ENCODE data around the gene ITIH4.

ITIH4 gene

GRCh38 chr3:52782412-52783210, 47.9 kb downstream of the ITIH4 start:
- Histone ChIP-seq H2AFZ (ENCODE audit: low read length) (no peak overlapping the region), H3K4ac (ENCODE audit: low read length) (no peak overlapping the region), H3K9ac (ENCODE audit: low read depth, low read length, poor library complexity) (no peak overlapping the region), H2BK5ac (ENCODE audit: low read length) (no peak overlapping the region), H4K8ac (ENCODE audit: low read depth, low read length) (no peak overlapping the region), H3K14ac (ENCODE audit: low read length) (no peak overlapping the region), H4K91ac (ENCODE audit: low read depth, low read length, poor library complexity) (no peak overlapping the region), H2AK5ac (ENCODE audit: low read depth, low read length) (no peak overlapping the region), H2BK120ac (ENCODE audit: low read depth, low read length) (no peak overlapping the region), H3K36me3 (replicated peaks in 1 of 2; ENCODE audit: control insufficient read depth in 2 of 2, insufficient read depth in 2 of 2, low read length in 2 of 2) (no peaks in the 10 kb centered on the region), H3K18ac (ENCODE audit: low read length) (no peak overlapping the region), H3K27ac (replicated peaks; ENCODE audit: low read length) (no peak overlapping the region), H3K23ac (ENCODE audit: low read depth, low read length, poor library complexity) (no peak overlapping the region), H2BK15ac (ENCODE audit: low read length) (no peak overlapping the region), H3K79me1 (ENCODE audit: low read depth, low read length) (no peaks in the 10 kb centered on the region), H3K4me1 (ENCODE audit: control insufficient read depth in 2 of 2, insufficient read depth in 1 of 2, low read depth in 1 of 2, low read length in 2 of 2) (no peaks in the 10 kb centered on the region), H3K27me3 (ENCODE audit: control insufficient read depth in 3 of 3, insufficient read depth in 3 of 3, low read depth in 1 of 3, low read length in 3 of 3) (peaks cover 0 to 34% (median 0%) of the 10 kb centered on the region in 3 experiments), H3K4me2 (ENCODE audit: insufficient read depth, low read length, poor library complexity, severe bottlenecking) (no peak overlapping the region), H3K4me3 (ENCODE audit: low read length in 2 of 2) (no peak overlapping the region), H3K9me3 (replicated peaks in 1 of 2; ENCODE audit: control insufficient read depth in 2 of 2, insufficient read depth in 1 of 2, low read depth in 1 of 2, low read length in 2 of 2) (no peaks in the 10 kb centered on the region), H2BK12ac (ENCODE audit: low read length) (no peak overlapping the region)
- WGBS, 2 donors (ENCODE audit: extremely low coverage in 2 of 2, insufficient read length in 2 of 2, insufficient replicate concordance in 1 of 2): no CpG with 5 or more reads among the region's 12 CpGs
- no peak for DNase-seq (ENCODE audit: low spot score)

GRCh38 chr3:52781741-52782140, 48.7 kb downstream of the ITIH4 start:
- DNase-seq (ENCODE audit: low spot score): no peak
- Histone ChIP-seq H3K27ac (replicated peaks; ENCODE audit: low read length) (no peak overlapping the region), H3K36me3 (replicated peaks in 1 of 2; ENCODE audit: control insufficient read depth in 2 of 2, insufficient read depth in 2 of 2, low read length in 2 of 2) (no peaks in the 10 kb centered on the region), H2BK120ac (ENCODE audit: low read depth, low read length) (no peak overlapping the region), H3K9me3 (replicated peaks in 1 of 2; ENCODE audit: control insufficient read depth in 2 of 2, insufficient read depth in 1 of 2, low read depth in 1 of 2, low read length in 2 of 2) (no peaks in the 10 kb centered on the region), H3K18ac (ENCODE audit: low read length) (no peak overlapping the region), H3K79me1 (ENCODE audit: low read depth, low read length) (no peaks in the 10 kb centered on the region), H3K4ac (ENCODE audit: low read length) (no peak overlapping the region), H2BK5ac (ENCODE audit: low read length) (no peak overlapping the region), H3K27me3 (ENCODE audit: control insufficient read depth in 3 of 3, insufficient read depth in 3 of 3, low read depth in 1 of 3, low read length in 3 of 3) (peaks cover 0 to 32% (median 0%) of the 10 kb centered on the region in 3 experiments), H2BK12ac (ENCODE audit: low read length) (no peak overlapping the region), H4K8ac (ENCODE audit: low read depth, low read length) (no peak overlapping the region), H2BK15ac (ENCODE audit: low read length) (no peak overlapping the region), H3K14ac (ENCODE audit: low read length) (no peak overlapping the region), H3K4me2 (ENCODE audit: insufficient read depth, low read length, poor library complexity, severe bottlenecking) (no peak overlapping the region), H3K4me1 (ENCODE audit: control insufficient read depth in 2 of 2, insufficient read depth in 1 of 2, low read depth in 1 of 2, low read length in 2 of 2) (no peaks in the 10 kb centered on the region), H4K91ac (ENCODE audit: low read depth, low read length, poor library complexity) (no peak overlapping the region), H3K9ac (ENCODE audit: low read depth, low read length, poor library complexity) (no peak overlapping the region), H2AFZ (ENCODE audit: low read length) (no peak overlapping the region), H2AK5ac (ENCODE audit: low read depth, low read length) (no peak overlapping the region), H3K23ac (ENCODE audit: low read depth, low read length, poor library complexity) (no peak overlapping the region), H3K4me3 (ENCODE audit: low read length in 2 of 2) (no peak overlapping the region)
- WGBS, 2 donors (ENCODE audit: extremely low coverage in 2 of 2, insufficient read length in 2 of 2, insufficient replicate concordance in 1 of 2): no CpG with 5 or more reads among the region's 13 CpGs

GRCh38 chr3:52779837-52780585, 50.5 kb downstream of the ITIH4 start:
- H4K8ac ChIP-seq (ENCODE audit: low read depth, low read length): no peak overlapping the region
- no peak overlapping the region for H3K4ac ChIP-seq (ENCODE audit: low read length)
- no peak for DNase-seq (ENCODE audit: low spot score)
- H3K4me3 ChIP-seq (ENCODE audit: low read length in 2 of 2): peak overlapping the region in 1 of 2 donors; percentile 52
- no peaks in the 10 kb centered on the region for H3K79me1 ChIP-seq (ENCODE audit: low read depth, low read length)
- no peak overlapping the region for H2BK12ac ChIP-seq (ENCODE audit: low read length)
- H2AK5ac ChIP-seq (ENCODE audit: low read depth, low read length): no peak overlapping the region
- no peak overlapping the region for H4K91ac ChIP-seq (ENCODE audit: low read depth, low read length, poor library complexity)
- no peaks in the 10 kb centered on the region for H3K9me3 ChIP-seq (replicated peaks in 1 of 2; ENCODE audit: control insufficient read depth in 2 of 2, insufficient read depth in 1 of 2, low read depth in 1 of 2, low read length in 2 of 2)
- H2BK5ac ChIP-seq (ENCODE audit: low read length): no peak overlapping the region
- no peaks in the 10 kb centered on the region for H3K4me1 ChIP-seq (ENCODE audit: control insufficient read depth in 2 of 2, insufficient read depth in 1 of 2, low read depth in 1 of 2, low read length in 2 of 2)
- no CpG with 5 or more reads among the region's 8 CpGs for WGBS, 2 donors (ENCODE audit: extremely low coverage in 2 of 2, insufficient read length in 2 of 2, insufficient replicate concordance in 1 of 2)
- H3K18ac ChIP-seq (ENCODE audit: low read length): no peak overlapping the region
- no peak overlapping the region for H3K27ac ChIP-seq (replicated peaks; ENCODE audit: low read length)
- H3K23ac ChIP-seq (ENCODE audit: low read depth, low read length, poor library complexity): peak overlapping the region; percentile 45
- H3K9ac ChIP-seq (ENCODE audit: low read depth, low read length, poor library complexity): no peak overlapping the region
- peaks cover 0 to 33% (median 0%) of the 10 kb centered on the region in 3 experiments for H3K27me3 ChIP-seq (ENCODE audit: control insufficient read depth in 3 of 3, insufficient read depth in 3 of 3, low read depth in 1 of 3, low read length in 3 of 3)
- H3K36me3 ChIP-seq (replicated peaks in 1 of 2; ENCODE audit: control insufficient read depth in 2 of 2, insufficient read depth in 2 of 2, low read length in 2 of 2): no peaks in the 10 kb centered on the region
- no peak overlapping the region for H3K14ac ChIP-seq (ENCODE audit: low read length)
- no peak overlapping the region for H3K4me2 ChIP-seq (ENCODE audit: insufficient read depth, low read length, poor library complexity, severe bottlenecking)
- no peak overlapping the region for H2AFZ ChIP-seq (ENCODE audit: low read length)
- no peak overlapping the region for H2BK120ac ChIP-seq (ENCODE audit: low read depth, low read length)
- peak overlapping the region; percentile 55 for H2BK15ac ChIP-seq (ENCODE audit: low read length)

Data from neuronal stem cell (in vitro differentiated cells).